SK-N-SH (cell line): ENCODE results near the gene SOX11. TPM values are rescaled to one million over a fixed set of nuclear protein-coding genes. Genes with fewer than 3 reads are reported as not detected.

Source experiments
- CTCF ChIA-PET: fragments of 300-600, 350-600 bp; formaldehyde crosslinking; extraction: SDS; loops from one replicate; lab custom pipeline; 2021; lab: Yijun Ruan, JAX
- POLR2A ChIA-PET: fragments of 350-600 bp; sonication (Branson Sonifier 250); formaldehyde crosslinking; extraction: SDS; loops from one replicate; lab custom pipeline; 2020; ENCODE audit warnings: antibody characterized with exemption, inconsistent platforms; lab: Yijun Ruan, JAX
- DNase-seq: peaks from one replicate; pipeline ENCODE4 v3.0.0; 2012
- H2AFZ ChIP-seq: fragments of 200-600 bp; sonication (generic); 2 replicates; pipeline ENCODE4 v1.8.1; 2016; ENCODE audit warnings: antibody characterized with exemption, mild to moderate bottlenecking, low read depth
- H3F3A ChIP-seq: fragments of 200-600 bp; sonication (generic); replicated peaks from 2 replicates; pipeline ENCODE3; 2016; ENCODE audit warnings: antibody characterized with exemption, mild to moderate bottlenecking; ENCODE audit not compliant: insufficient read depth
- H3K27ac ChIP-seq, 2 experiments: fragments of 200-500 bp in 1 of 2; fragments of 200-600 bp in 1 of 2; sonication (Bioruptor generic) in 1 of 2; sonication (generic), shearing (Covaris generic) in 1 of 2; 2 replicates each; pipeline versions ENCODE4 v1.5.1 to v1.6.1; 2014 to 2016; ENCODE audit warnings: low read depth in 2 of 2, inconsistent platforms in 1 of 2, low read length in 1 of 2, mild to moderate bottlenecking in 1 of 2, mixed read lengths in 1 of 2
- H3K27me3 ChIP-seq: fragments of 200-600 bp; sonication (generic), shearing (Covaris generic); 2 replicates; pipeline ENCODE4 v1.6.1; 2016; ENCODE audit warnings: mixed run types; ENCODE audit not compliant: insufficient read depth
- H3K36me3 ChIP-seq, 2 experiments: fragments of 200-500 bp in 1 of 2; fragments of 200-600 bp in 1 of 2; sonication (Bioruptor generic) in 1 of 2; sonication (generic) in 1 of 2; replicated peaks in 1 of 2; 2 replicates each; pipeline versions ENCODE3 to v1.5.1; 2014 to 2016; ENCODE audit warnings: low read length in 1 of 2, mild to moderate bottlenecking in 1 of 2; ENCODE audit not compliant: insufficient read depth in 2 of 2, control insufficient read depth in 1 of 2
- H3K4me1 ChIP-seq, 2 experiments: fragments of 200-500 bp in 1 of 2; fragments of 200-600 bp in 1 of 2; sonication (Bioruptor generic) in 1 of 2; sonication (generic), shearing (Covaris generic) in 1 of 2; 2 replicates each; pipeline versions ENCODE4 v1.5.1 to v1.6.1; 2014 to 2016; ENCODE audit warnings: low read depth in 1 of 2, low read length in 1 of 2, mixed run types in 1 of 2; ENCODE audit not compliant: insufficient read depth in 2 of 2, control insufficient read depth in 1 of 2
- H3K4me2 ChIP-seq: fragments of 200-600 bp; sonication (generic), shearing (Covaris generic); 2 replicates; pipeline ENCODE4 v1.6.1; 2017; ENCODE audit warnings: mixed run types
- H3K4me3 ChIP-seq, 2 experiments: fragments of 200-500 bp in 1 of 2; fragments of 200-600 bp in 1 of 2; sonication (Bioruptor generic) in 1 of 2; sonication (generic), shearing (Covaris generic) in 1 of 2; 2 replicates each; pipeline versions ENCODE4 v1.5.1 to v1.8.1; 2014 to 2016; ENCODE audit warnings: low read depth in 2 of 2, inconsistent platforms in 1 of 2, low read length in 1 of 2, mild to moderate bottlenecking in 1 of 2, mixed read lengths in 1 of 2, moderate library complexity in 1 of 2
- H3K79me2 ChIP-seq: fragments of 200-600 bp; sonication (generic); 2 replicates; pipeline ENCODE4 v1.8.1; 2017; ENCODE audit warnings: mild to moderate bottlenecking; ENCODE audit not compliant: insufficient read depth
- H3K9ac ChIP-seq: fragments of 200-600 bp; sonication (generic); 2 replicates; pipeline ENCODE4 v1.6.1; 2017; ENCODE audit warnings: mixed run types
- H3K9me2 ChIP-seq: fragments of 200-600 bp; sonication (generic); 2 replicates; pipeline ENCODE4 v1.6.1; 2017; ENCODE audit warnings: mixed run types
- H3K9me3 ChIP-seq: fragments of 200-600 bp; sonication (generic); 2 replicates; pipeline ENCODE4 v1.6.1; 2017; ENCODE audit warnings: mixed run types, mild to moderate bottlenecking, moderate library complexity
- H4K20me1 ChIP-seq: fragments of 200-600 bp; sonication (generic); 2 replicates; pipeline ENCODE4 v1.6.1; 2017; ENCODE audit warnings: mild to moderate bottlenecking, mixed run types; ENCODE audit not compliant: insufficient read depth
- EZH2phosphoT487 ChIP-seq: fragments of 200-600 bp; sonication (generic); IDR thresholded peaks from 2 replicates; pipeline ENCODE4 v1.6.1; 2017; ENCODE audit warnings: low read depth, mixed run types, mild to moderate bottlenecking, antibody characterized with exemption, moderate library complexity, borderline replicate concordance
- FOXM1 ChIP-seq: IDR thresholded peaks from 2 replicates; pipeline ENCODE4 v1.4.0; 2012; ENCODE audit warnings: low read depth, mild to moderate bottlenecking
- MAX ChIP-seq: IDR thresholded peaks from 2 replicates; pipeline ENCODE4 v1.4.0; 2012; ENCODE audit warnings: low read depth
- MEF2A ChIP-seq: IDR thresholded peaks from 2 replicates; pipeline ENCODE4 v1.4.0; 2012; ENCODE audit warnings: low read depth, borderline replicate concordance
- YY1 ChIP-seq: IDR thresholded peaks from 2 replicates; pipeline ENCODE4 v1.4.0; 2012; ENCODE audit warnings: low read depth, mild to moderate bottlenecking
- WGBS: methylation state at CpG from one replicate; pipeline ENCODE4 v1.1.6; 2017; ENCODE audit warnings: low lambda C conversion rate; 5-methylcytosine and 5-hydroxymethylcytosine counted together
- polyA plus RNA-seq, 3 experiments: library from polyadenylated mRNA; depleted of rRNA; stranded (reverse); fragments of >200 nt; gene quantifications; 2 replicates each; pipeline ENCODE4 v1.2.3, GENCODE V29; 2012

Gene SOX11
- polyA plus RNA-seq, 1 of the 3 experiments (the other 2 are of a cell fraction) = 3.4 TPM

GRCh38 chr2:5748946-5749345 is 56.8 kb downstream of the SOX11 start:
- Histone ChIP-seq H3K4me3 (no peak overlapping the region), H3K4me2 (no peak overlapping the region), H2AFZ (no peak overlapping the region), H3K36me3 (no peaks in the 10 kb centered on the region), H3K9ac (no peak overlapping the region), H3K9me2 (no peaks in the 10 kb centered on the region; the same call in 1 of the 2 replicates), H3K4me1 (no peaks in the 10 kb centered on the region), H3K27ac (no peak overlapping the region), H3K27me3 (no peaks in the 10 kb centered on the region), H3F3A (no peaks in the 10 kb centered on the region), H3K9me3 (no peaks in the 10 kb centered on the region), H3K79me2 (no peaks in the 10 kb centered on the region), H4K20me1 (no peaks in the 10 kb centered on the region)
- 30% methylated on average over 4 of the region's 4 CpGs for WGBS
- no peak for DNase-seq
- ChIA-PET POLR2A (no interaction called here), CTCF (no interaction called here)
- TF ChIP-seq MAX = no peak

- Histone ChIP-seq H3K9me3 (no peaks in the 10 kb centered on the region), H3K4me3 (no peak overlapping the region), H3K4me1 (no peaks in the 10 kb centered on the region), H3K79me2 (no peaks in the 10 kb centered on the region), H3K36me3 (no peaks in the 10 kb centered on the region), H3K9ac (no peak overlapping the region), H3K27ac (no peak overlapping the region), H3K4me2 (no peak overlapping the region), H4K20me1 (no peaks in the 10 kb centered on the region), H3K9me2 (no peaks in the 10 kb centered on the region; the same call in 1 of the 2 replicates), H3F3A (no peaks in the 10 kb centered on the region)
- DNase-seq = no peak
- ChIA-PET POLR2A (no interaction called here), CTCF (no interaction called here)
- WGBS = 62% methylated on average over 8 of the region's 8 CpGs
- TF ChIP-seq MEF2A (no peak), EZH2phosphoT487 (no peak), FOXM1 (no peak), YY1 (no peak)
- TF ChIP-seq, all 33 proteins: peak for 0
- no peak overlapping the region for H2AFZ ChIP-seq
- H3K27me3 ChIP-seq = no peaks in the 10 kb centered on the region
These were observed 57.2 kb downstream of the SOX11 start for GRCh38 chr2:5749347-5749746.
